Body of pancreas (tissue), 4 donors: ENCODE results near the gene TRPM5.

ENCODE experiments used
- CTCF ChIP-seq, 7 experiments: fragments of 450-650 bp in 4 of 7; fragments of 200-600 bp in 3 of 7; sonication (generic) in 3 of 7; IDR thresholded peaks; one replicate each; pipeline ENCODE4 v1.5.1; 2016 to 2019; ENCODE audit warnings: antibody characterized with exemption in 7 of 7
- POLR2A ChIP-seq, 3 donors: fragments of 450-650 bp; IDR thresholded peaks; one replicate each; pipeline ENCODE4 v1.6.1; 2016; ENCODE audit warnings: antibody characterized with exemption in 3 of 3, mild to moderate bottlenecking in 2 of 3

- TF ChIP-seq CTCF (IDR thresholded peaks at IDR 0.05) (no peak), POLR2A (IDR thresholded peaks at IDR 0.05) (no peak)
Measured at GRCh38 chr11:2462543-2462985, 18.2 kb upstream of the TRPM5 start.
